ENCODE measurements around the gene MLXIP. TPM values are rescaled to one million over a fixed set of nuclear protein-coding genes. Genes with fewer than 3 reads are reported as not detected.

MLXIP gene
- total RNA-seq, 1 donor from 2014 or later: 63.3 TPM

DNA sequence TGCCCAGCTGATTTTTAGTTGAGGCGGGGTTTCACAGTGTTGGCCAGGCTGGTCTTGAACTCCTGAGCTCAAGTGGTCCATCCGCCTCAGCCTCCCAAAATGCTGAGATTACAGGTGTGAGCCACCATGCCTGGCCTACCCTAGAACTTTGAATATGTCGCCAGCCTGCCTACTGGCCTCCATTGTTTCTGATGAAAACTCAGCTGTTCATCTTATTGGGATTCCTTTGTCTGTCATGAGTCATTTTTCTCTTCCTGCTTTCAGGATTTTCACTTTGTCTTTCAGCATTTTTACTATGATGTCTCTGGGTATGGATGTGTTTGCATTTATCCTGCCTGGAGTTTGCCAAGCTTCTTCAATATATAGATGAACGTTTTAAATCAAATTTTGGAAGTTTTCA lies 116.8 kb downstream of the MLXIP start:
- no peaks in the 10 kb centered on the region for H3K4me1 Mint-ChIP-seq (ENCODE audit: unreplicated experiment)
- no peak overlapping the region for H3K27ac Mint-ChIP-seq (ENCODE audit: unreplicated experiment)
- peaks cover 9% of the 10 kb centered on the region for H3K27me3 Mint-ChIP-seq (ENCODE audit: unreplicated experiment)
- no peak overlapping the region for H3K4me3 Mint-ChIP-seq (ENCODE audit: unreplicated experiment)
- H3K36me3 Mint-ChIP-seq (ENCODE audit: low read depth, unreplicated experiment): no peaks in the 10 kb centered on the region
- TF ChIP-seq, protein P1, sequence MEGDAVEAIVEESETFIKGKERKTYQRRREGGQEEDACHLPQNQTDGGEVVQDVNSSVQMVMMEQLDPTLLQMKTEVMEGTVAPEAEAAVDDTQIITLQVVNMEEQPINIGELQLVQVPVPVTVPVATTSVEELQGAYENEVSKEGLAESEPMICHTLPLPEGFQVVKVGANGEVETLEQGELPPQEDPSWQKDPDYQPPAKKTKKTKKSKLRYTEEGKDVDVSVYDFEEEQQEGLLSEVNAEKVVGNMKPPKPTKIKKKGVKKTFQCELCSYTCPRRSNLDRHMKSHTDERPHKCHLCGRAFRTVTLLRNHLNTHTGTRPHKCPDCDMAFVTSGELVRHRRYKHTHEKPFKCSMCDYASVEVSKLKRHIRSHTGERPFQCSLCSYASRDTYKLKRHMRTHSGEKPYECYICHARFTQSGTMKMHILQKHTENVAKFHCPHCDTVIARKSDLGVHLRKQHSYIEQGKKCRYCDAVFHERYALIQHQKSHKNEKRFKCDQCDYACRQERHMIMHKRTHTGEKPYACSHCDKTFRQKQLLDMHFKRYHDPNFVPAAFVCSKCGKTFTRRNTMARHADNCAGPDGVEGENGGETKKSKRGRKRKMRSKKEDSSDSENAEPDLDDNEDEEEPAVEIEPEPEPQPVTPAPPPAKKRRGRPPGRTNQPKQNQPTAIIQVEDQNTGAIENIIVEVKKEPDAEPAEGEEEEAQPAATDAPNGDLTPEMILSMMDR (IDR thresholded peaks at IDR 0.05; ENCODE audit: unreplicated experiment): no peak
- no peak for DNase-seq (ENCODE audit: low spot score)
- H3K9me3 Mint-ChIP-seq (ENCODE audit: unreplicated experiment): no peaks in the 10 kb centered on the region

Other genes with a start within 250 kb of the MLXIP start
- not detected for gene HPD, start 219.9 kb upstream of the MLXIP start, total RNA-seq (ENCODE audit: unreplicated experiment)
- gene PSMD9, start 190.0 kb upstream of the MLXIP start, total RNA-seq (ENCODE audit: unreplicated experiment): 34.0 TPM
- gene CFAP251, start 160.2 kb upstream of the MLXIP start, total RNA-seq (ENCODE audit: unreplicated experiment): 0.80 TPM
- gene BCL7A, start 56.9 kb upstream of the MLXIP start, total RNA-seq (ENCODE audit: unreplicated experiment): 6.2 TPM
- not detected for gene IL31, start 95.5 kb downstream of the MLXIP start, total RNA-seq (ENCODE audit: unreplicated experiment)
- 0.31 TPM for gene LRRC43, start 104.4 kb downstream of the MLXIP start, total RNA-seq (ENCODE audit: unreplicated experiment)
- 0.38 TPM for gene B3GNT4, start 125.0 kb downstream of the MLXIP start, total RNA-seq (ENCODE audit: unreplicated experiment)
- 50.1 TPM for gene DIABLO, start 147.3 kb downstream of the MLXIP start, total RNA-seq (ENCODE audit: unreplicated experiment)
- 32.1 TPM for gene VPS33A, start 187.7 kb downstream of the MLXIP start, total RNA-seq (ENCODE audit: unreplicated experiment)